Parathyroid adenoma (tissue), 2 donors: ENCODE measurements around the gene TFEB.

Source experiments
- H2AFZ ChIP-seq: fragments of 300-600 bp; sonication (generic); one replicate; pipeline ENCODE4 v1.7.0; 2017; ENCODE audit warnings: antibody characterized with exemption, mild to moderate bottlenecking
- H3K27ac ChIP-seq: fragments of 300-600 bp; sonication (generic); one replicate; pipeline ENCODE4 v1.7.0; 2017
- H3K27me3 ChIP-seq: fragments of 300-600 bp; sonication (generic); one replicate; pipeline ENCODE4 v1.7.0; 2017; ENCODE audit warnings: low read length; ENCODE audit not compliant: control insufficient read depth, insufficient read depth
- H3K36me3 ChIP-seq: fragments of 300-600 bp; sonication (generic); one replicate; pipeline ENCODE4 v1.7.0; 2017; ENCODE audit warnings: low read length; ENCODE audit not compliant: control insufficient read depth, insufficient read depth
- H3K4me1 ChIP-seq: fragments of 300-600 bp; sonication (generic); one replicate; pipeline ENCODE4 v1.7.0; 2017; ENCODE audit warnings: control low read depth
- H3K4me2 ChIP-seq: fragments of 300-600 bp; sonication (generic); one replicate; pipeline ENCODE4 v1.7.0; 2017; ENCODE audit warnings: low read length
- H3K4me3 ChIP-seq: fragments of 300-600 bp; sonication (generic); one replicate; pipeline ENCODE4 v1.7.0; 2017; ENCODE audit warnings: low read depth, low read length
- H3K79me2 ChIP-seq: fragments of 300-600 bp; sonication (generic); one replicate; pipeline ENCODE4 v1.7.0; 2017; ENCODE audit warnings: control low read depth
- H3K9ac ChIP-seq: fragments of 300-600 bp; sonication (generic); one replicate; pipeline ENCODE4 v1.7.0; 2017; ENCODE audit warnings: mild to moderate bottlenecking
- H3K9me3 ChIP-seq: fragments of 300-600 bp; sonication (generic); one replicate; pipeline ENCODE4 v1.7.0; 2017; ENCODE audit warnings: low read length; ENCODE audit not compliant: control insufficient read depth
- CTCF ChIP-seq: fragments of 300-600 bp; sonication (generic); IDR thresholded peaks from one replicate; pipeline ENCODE4 v1.7.0; 2017; ENCODE audit warnings: antibody characterized with exemption, mild to moderate bottlenecking
- donor health status: primary hyperparathyroidism.

Gene TFEB

GRCh38 chr6:41651246-41651961 lies 84.0 kb downstream of the TFEB start:
- no peaks in the 10 kb centered on the region for H3K79me2 ChIP-seq
- TF ChIP-seq CTCF, result no peak
- H3K9ac ChIP-seq, result no peak overlapping the region
- no peaks in the 10 kb centered on the region for H3K27me3 ChIP-seq
- no peak overlapping the region for H3K4me3 ChIP-seq
- H3K27ac ChIP-seq, result no peak overlapping the region
- H3K4me2 ChIP-seq, result no peak overlapping the region
- H3K36me3 ChIP-seq, result no peaks in the 10 kb centered on the region
- no peak overlapping the region for H2AFZ ChIP-seq
- H3K9me3 ChIP-seq, result no peaks in the 10 kb centered on the region
- H3K4me1 ChIP-seq, result no peaks in the 10 kb centered on the region

GRCh38 chr6:41650120-41650519 lies 85.3 kb downstream of the TFEB start:
- no peak for TF ChIP-seq CTCF
- H2AFZ ChIP-seq, result no peak overlapping the region
- no peak overlapping the region for H3K4me2 ChIP-seq
- H3K36me3 ChIP-seq, result no peaks in the 10 kb centered on the region
- H3K9me3 ChIP-seq, result no peaks in the 10 kb centered on the region
- no peak overlapping the region for H3K27ac ChIP-seq
- H3K4me1 ChIP-seq, result peaks cover 3% of the 10 kb centered on the region
- no peaks in the 10 kb centered on the region for H3K27me3 ChIP-seq
- no peak overlapping the region for H3K9ac ChIP-seq
- no peaks in the 10 kb centered on the region for H3K79me2 ChIP-seq
- H3K4me3 ChIP-seq, result no peak overlapping the region

- H3K36me3 ChIP-seq, result no peaks in the 10 kb centered on the region
- H3K9me3 ChIP-seq, result no peaks in the 10 kb centered on the region
- no peak overlapping the region for H3K4me2 ChIP-seq
- H3K4me1 ChIP-seq, result peaks cover 3% of the 10 kb centered on the region
- TF ChIP-seq CTCF, result no peak
- no peak overlapping the region for H2AFZ ChIP-seq
- no peak overlapping the region for H3K4me3 ChIP-seq
- H3K79me2 ChIP-seq, result no peaks in the 10 kb centered on the region
- H3K27ac ChIP-seq, result no peak overlapping the region
- H3K9ac ChIP-seq, result no peak overlapping the region
- no peaks in the 10 kb centered on the region for H3K27me3 ChIP-seq
Measured at GRCh38 chr6:41649596-41649995, 85.8 kb downstream of the TFEB start.

GRCh38 chr6:41648921-41649320 lies 86.5 kb downstream of the TFEB start:
- Histone ChIP-seq H3K4me1 (peaks cover 3% of the 10 kb centered on the region), H3K4me2 (no peak overlapping the region), H3K27me3 (no peaks in the 10 kb centered on the region), H3K4me3 (no peak overlapping the region), H2AFZ (no peak overlapping the region), H3K9me3 (no peaks in the 10 kb centered on the region), H3K9ac (no peak overlapping the region), H3K27ac (no peak overlapping the region), H3K79me2 (no peaks in the 10 kb centered on the region), H3K36me3 (no peaks in the 10 kb centered on the region)
- no peak for TF ChIP-seq CTCF

- Histone ChIP-seq H3K79me2 (no peaks in the 10 kb centered on the region), H3K27me3 (no peaks in the 10 kb centered on the region), H2AFZ (no peak overlapping the region), H3K9me3 (no peaks in the 10 kb centered on the region), H3K4me3 (no peak overlapping the region), H3K4me1 (peaks cover 3% of the 10 kb centered on the region), H3K36me3 (no peaks in the 10 kb centered on the region), H3K4me2 (no peak overlapping the region), H3K9ac (no peak overlapping the region), H3K27ac (no peak overlapping the region)
- no peak for TF ChIP-seq CTCF
Measured at GRCh38 chr6:41648070-41648585, 87.3 kb downstream of the TFEB start.
